GM21367 (cell line): ENCODE data around the gene CPLANE1.
"Not testable (repeated sequence)": the region's sequence is repeated elsewhere in the genome, so short reads cannot be mapped to it uniquely, and the experiment has no call there.

Experiments used
- ATAC-seq: cut with Tn5 transposase; IDR thresholded peaks from one replicate; pipeline ENCODE4 v1.9.1; 2021; ENCODE audit not compliant: unreplicated experiment

Gene CPLANE1

GRCh38 chr5:37208883-37209797, 40.0 kb downstream of the CPLANE1 start:
- no peak for ATAC-seq

DNA sequence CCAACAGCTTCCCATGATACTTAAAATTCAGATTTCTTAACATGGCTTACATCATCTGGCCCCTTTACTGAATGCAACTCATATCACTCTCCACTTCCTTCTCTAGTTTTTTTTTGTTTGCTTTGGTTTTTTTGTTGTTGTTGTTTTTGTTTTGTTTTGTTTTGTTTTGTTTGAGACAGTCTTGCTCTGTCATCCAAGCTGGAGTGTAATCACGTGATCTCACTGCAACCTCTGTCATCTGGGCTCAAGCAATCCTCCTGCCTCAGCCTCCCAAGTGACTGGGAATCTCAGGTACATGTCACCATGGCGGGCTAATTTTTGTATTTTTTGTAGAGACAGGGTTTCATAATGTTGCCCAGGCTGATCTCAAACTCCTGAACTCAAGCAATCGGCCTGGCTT, 41.4 kb downstream of the CPLANE1 start:
- ATAC-seq: no peak

DNA sequence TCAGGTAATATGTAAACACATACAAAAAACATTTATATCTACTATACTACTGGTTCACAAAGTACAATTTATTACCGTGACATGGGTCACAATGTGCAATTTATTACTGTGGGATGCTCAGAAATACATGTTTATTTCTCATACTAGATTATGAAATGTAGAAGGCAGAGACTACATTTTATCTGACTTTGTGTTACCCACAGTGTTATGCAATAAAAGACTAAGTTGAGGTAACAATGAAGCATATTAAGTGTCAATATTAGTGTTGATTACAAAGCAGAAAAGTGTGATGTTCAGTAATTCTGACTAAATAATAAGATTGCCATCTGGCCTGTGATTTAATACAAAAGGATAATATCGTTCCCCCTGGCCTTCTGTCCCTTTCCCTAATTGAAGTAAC, 42.4 kb downstream of the CPLANE1 start:
- no peak for ATAC-seq

DNA sequence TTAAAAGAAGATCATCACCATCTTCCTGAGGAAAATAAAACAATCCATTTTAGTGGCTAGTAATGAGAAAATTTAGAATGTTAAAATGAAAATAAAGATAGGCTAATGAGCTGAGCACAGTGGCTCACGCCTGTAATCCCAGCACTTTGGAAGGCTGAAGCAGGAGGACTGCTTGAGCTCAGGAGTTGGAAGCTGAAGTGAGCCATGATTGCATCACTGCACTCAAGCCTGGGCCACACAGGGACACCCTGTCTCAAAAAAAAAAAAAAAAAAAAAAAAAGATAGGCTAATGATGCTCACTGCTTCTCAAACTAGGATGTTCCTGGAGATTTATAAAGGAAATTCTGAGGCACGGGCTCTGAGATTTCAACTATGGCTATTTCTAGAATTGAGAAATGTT, 50.3 kb downstream of the CPLANE1 start:
- no peak for ATAC-seq

DNA sequence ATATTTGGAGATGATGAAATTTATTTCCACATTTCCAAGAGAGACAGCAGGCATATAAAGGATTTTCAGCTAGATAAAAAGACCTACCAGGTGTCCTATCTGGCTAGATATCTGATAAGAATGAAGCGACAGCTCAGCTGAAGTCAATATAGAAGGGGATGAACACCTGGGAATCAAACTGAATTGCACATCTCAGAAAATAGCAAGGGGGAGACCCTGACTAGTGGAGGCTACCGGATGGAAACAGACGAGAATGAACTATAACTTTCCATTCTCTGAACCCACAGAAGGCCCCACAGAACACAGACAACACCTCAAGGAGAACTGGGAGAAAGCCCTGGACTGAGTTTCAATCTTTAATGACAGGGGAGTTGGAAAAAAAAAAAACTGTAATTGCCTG, 51.1 kb downstream of the CPLANE1 start:
- peak; percentile 46 for ATAC-seq

GRCh38 chr5:37197340-37198050, 51.7 kb downstream of the CPLANE1 start:
- no peak for ATAC-seq

DNA sequence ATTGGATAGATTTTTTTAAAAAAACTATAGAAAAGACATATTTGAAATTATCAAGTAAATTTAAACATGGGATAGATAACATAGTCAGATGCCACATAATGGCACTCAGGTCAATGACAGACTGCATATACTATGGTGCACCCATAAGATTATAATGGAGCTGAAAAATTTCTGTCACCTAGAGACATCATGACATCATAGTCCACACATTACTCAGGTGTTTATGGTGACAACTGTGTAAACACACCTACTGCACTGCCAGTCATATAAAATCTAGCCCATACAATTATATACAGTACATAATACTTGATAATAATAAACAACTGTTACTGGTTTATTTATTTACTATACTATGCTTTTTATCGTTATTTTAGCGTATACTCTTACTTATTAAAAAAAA, 58.6 kb downstream of the CPLANE1 start:
- ATAC-seq: no peak

DNA sequence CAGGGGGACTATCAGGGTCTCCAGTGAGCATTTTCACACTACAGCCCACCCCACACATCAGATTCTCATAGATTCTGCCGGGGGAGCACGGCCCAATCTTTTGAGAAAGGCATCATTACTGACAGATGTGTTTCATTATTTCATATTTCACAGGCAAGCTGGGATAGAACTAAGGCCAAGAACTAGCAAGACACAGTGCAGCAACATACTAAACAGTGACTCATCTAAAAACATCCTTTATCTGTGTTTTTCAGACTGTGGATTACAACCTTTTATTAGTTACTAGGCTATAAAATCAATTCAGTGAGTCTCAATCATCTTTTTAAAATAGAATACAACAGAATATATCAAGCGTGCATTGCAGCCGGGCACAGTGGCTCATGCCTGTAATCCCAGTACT, 59.8 kb downstream of the CPLANE1 start:
- ATAC-seq: no peak

- no peak for ATAC-seq
These were observed 61.7 kb downstream of the CPLANE1 start for GRCh38 chr5:37187465-37187977.

- peak; percentile 85 for ATAC-seq
These were observed 64.3 kb downstream of the CPLANE1 start for GRCh38 chr5:37184748-37185364.

GRCh38 chr5:37182667-37183066, 66.5 kb downstream of the CPLANE1 start:
- no peak for ATAC-seq

- no peak for ATAC-seq
These were observed 74.2 kb downstream of the CPLANE1 start for GRCh38 chr5:37174928-37175327.

DNA sequence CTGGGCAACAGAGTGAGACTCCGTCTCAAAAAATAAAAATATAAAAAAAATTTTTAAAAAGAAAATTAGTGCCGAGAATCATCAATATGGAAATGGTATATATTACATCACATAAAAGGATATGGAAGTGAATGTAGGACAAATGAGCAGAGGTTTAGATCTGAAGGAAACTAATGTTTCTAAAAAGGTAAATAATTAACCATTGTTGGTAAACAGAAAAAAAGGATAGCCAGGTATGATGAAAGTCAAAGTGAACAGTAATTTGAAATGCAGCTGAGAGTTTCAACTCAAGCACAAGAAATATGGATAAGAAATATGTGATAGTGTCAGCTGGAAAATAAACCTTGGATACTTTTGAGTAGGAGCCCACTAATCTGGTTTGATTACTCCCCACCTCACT, 76.2 kb downstream of the CPLANE1 start:
- ATAC-seq: no peak

GRCh38 chr5:37170856-37171255, 78.3 kb downstream of the CPLANE1 start:
- ATAC-seq: no peak

DNA sequence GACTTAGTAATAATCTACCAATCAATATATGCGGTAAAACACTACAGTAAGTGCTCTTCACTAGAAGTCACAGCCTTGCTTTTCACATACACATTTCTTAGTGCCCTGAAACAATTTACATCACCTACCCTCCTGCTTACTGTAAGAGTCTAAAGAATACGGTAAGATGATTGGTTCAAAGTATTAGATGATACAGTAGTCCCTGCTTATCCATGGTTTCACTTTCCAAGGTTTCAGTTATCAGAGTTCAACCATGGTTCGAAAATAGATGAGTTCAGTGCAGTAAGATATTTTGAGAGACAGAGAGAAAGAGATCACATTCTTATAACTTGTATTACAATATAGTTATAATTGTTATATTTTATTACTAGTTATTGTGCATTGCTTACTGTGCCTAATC, 83.0 kb downstream of the CPLANE1 start:
- no peak for ATAC-seq

- ATAC-seq: no peak
These were observed 83.4 kb downstream of the CPLANE1 start for GRCh38 chr5:37165761-37166160.

DNA sequence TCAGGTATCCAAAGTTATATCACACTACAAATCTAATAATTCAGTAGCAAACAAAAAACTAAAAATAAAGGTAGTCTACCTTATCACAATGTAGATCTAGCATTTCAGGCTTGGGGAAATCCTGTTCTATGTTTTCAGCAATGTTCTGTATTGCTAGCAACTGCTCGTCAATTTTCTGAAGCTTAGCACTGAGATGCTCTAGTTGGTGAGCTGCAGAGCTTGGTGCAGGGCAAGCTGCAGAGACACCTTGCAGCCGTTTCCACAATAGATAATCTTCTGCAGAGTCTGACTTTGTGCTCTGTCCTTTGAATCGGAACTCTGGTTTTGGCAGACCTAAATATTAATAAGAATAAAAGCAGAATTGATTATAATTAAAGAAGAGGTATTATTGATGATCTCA, 95.5 kb downstream of the CPLANE1 start:
- ATAC-seq: no peak

- no peak for ATAC-seq
These were observed 102.3 kb downstream of the CPLANE1 start for GRCh38 chr5:37146896-37147295.

- ATAC-seq: no peak
These were observed 112.5 kb downstream of the CPLANE1 start for GRCh38 chr5:37136694-37137093.

GRCh38 chr5:37135312-37135711, 113.9 kb downstream of the CPLANE1 start:
- ATAC-seq: not testable (repeated sequence)

GRCh38 chr5:37133939-37134338, 115.2 kb downstream of the CPLANE1 start:
- no peak for ATAC-seq

DNA sequence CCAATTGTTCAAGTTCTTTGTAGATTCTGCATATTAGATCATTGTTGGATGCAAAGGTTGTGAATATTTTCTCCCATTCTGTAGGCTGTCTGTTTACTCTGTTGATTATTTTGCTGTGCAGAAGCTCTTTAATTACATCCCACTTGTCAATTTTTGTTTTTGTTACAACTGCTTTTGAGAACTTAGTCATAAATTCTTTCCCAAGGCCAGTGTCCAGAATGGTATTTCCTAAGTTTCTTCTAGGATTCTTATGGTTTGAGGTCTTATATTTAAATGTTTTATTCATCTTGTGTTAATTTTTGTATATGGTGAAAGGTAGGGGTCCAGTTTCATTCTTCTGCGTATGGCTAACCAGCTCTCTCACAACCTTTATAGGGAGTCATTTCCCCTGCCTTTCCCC, 116.5 kb downstream of the CPLANE1 start:
- ATAC-seq: no peak
